Stimulated activated CD8-positive, alpha-beta memory T cell treated with anti-CD3 and anti-CD28 coated beads, Interleukin-2, amount 100 ng/mL, for 1 hour (primary cell): Measurements from ENCODE around the gene ADAMTS17.
A peak's percentile ranks its signal among the peaks of the same experiment; 100 is the strongest.
"Not testable (repeated sequence)": the region's sequence is repeated elsewhere in the genome, so short reads cannot be mapped to it uniquely, and the experiment has no call there.

Source experiments
- DNase-seq, 2 donors: peaks; one replicate each; pipeline ENCODE4 v3.0.0-alpha.2; 2020; ENCODE audit warnings: low read depth in 2 of 2

Gene ADAMTS17

DNA sequence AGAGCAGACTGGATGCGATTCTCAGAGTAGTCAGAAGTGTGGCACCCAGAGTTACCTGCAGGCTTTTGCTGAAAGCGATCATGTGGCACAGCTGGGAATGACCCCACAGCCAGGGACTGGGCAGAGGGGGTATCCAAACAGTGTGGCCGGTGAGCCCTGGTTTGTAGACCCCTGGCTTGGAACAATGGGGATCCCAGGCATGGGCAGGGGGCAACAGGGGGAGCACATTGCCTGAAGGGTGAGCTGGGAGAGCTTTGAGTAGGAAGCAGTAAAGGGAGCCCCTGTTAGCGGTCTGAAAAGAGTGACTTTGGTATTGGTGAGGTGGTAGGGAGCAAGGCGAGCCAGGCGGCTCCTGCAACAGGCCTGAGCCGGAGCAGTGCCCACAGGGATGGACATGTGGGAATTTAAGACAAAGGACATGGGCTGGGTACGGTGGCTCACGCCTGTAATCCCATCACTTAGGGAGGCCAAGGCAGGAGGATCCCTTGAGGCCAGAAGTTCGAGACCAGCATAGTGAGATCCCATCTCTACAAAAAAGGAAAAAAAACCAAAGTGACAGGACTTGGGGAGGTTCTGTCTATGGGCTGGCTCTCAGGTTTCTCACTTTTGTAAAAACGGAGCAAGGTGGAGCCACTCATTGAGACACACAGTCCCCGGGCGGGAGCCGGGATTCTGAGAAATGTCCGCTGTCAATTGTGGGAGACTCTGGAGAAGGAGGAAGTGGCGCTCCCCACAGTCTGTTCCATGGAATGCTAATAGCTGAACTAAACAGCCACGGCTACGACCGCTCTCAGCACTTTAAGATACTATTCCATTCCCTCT is 384.7 kb downstream of the ADAMTS17 start:
- DNase-seq, result no peak

DNA sequence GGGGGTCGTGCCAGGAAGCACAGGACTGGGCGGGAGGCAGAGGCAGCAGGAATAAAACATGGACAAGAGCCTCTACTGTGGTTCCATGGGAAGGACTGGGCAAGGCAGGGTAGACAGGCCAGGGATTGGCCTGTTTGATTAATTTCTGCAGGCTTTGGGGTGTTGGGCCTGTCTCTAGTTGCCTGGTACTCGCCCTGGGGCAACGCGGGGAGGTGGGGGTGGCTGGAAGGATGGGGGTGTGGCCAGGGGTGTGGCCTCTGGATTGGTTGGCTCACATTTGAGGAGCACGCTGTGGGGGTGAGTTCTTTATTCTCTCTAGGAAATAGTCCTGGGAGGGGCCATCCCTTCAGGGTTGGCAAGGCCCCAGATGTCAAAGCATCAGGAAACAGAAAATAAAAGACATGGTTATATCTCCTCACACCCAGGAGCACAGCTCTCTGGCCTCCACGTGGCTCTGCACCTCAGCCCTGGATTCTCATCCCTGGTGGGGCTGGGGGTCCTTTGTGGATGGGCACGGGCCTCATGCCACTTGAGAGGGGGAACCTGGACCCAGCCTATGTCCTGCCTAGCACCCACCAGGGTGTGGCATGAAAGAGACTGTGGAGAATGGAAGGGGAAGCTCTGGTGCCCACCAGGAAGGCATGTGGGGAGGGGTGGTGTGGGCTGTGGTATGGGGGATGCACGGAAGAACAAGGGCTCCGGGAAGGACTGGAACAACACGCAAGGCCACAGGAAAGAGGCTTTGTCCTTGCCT is 385.6 kb downstream of the ADAMTS17 start:
- no peak for DNase-seq

DNA sequence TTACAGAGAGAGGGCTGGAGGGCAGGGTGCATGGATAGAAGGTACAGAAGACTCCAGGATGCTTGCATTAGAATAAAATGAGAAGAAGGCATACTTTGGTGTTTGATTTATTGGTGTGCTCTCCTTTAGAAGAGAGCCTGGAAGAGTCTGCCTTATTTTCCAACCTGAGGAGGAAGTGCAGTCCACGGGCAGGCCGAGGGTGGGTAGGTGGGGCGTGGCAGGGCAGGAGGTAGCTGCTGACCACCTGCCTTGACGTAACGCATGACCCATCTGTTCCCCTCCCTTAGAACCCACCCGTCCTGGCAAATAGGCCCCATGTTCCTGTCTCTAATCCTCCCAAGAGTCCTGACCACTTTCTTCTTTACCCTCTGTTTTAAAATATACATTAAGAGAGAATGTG is 386.2 kb downstream of the ADAMTS17 start:
- DNase-seq, result no peak

DNA sequence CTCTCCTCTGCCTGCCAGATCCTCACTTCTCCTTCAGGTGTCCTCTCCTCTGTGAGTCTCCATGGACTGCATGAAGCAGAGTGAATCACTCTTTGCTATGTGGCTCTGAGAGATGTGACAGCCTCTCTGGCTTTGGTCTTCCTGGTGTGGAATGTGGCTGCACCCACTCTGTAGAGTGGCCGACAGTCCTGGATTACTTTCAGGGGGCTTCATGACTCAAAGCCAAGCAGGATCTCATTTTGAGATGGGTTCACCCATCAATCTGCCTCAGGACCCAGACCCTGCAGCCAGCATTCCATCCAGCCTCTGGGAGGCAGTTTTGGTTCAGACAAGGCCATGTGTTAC is 386.6 kb downstream of the ADAMTS17 start:
- DNase-seq, result no peak

DNA sequence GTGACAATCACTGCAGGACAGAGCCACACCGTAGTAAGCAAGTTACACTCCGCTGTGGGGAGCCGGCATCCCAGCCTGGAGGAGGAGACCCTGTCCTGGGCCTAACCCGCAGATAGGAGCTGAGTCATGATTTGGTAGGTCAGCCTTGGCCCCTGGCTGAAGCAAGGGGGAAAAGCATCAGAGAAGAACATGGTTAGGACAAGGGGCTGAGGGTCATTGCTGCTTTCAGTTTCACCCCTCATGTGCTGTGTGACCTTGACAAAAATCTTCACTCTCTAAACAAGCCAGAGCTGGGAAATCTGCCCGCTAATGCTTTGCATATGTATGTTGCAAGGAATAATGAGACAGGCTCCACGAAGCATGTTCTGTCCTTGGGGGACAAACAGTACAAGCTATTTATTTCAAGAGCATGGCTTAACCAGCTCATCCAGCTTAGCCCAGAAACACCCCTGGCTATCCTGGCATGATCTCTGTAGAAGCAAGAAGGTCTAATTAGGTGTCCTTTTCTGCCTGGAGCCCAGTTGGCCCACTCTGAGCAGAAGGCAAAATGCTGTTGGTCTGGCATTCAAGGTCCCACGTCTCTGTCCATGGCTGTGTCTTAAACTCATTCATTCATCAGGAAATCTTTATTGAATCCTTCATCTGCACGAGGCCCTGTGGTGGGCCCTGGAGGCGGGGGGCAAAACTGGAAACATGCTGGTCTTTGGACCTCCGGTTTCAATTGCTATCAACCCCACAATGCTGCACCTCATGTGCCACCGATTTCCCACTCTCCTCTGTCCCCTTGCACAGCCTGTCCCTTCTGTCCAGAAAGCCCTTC is 387.2 kb downstream of the ADAMTS17 start:
- DNase-seq, result no peak

DNA sequence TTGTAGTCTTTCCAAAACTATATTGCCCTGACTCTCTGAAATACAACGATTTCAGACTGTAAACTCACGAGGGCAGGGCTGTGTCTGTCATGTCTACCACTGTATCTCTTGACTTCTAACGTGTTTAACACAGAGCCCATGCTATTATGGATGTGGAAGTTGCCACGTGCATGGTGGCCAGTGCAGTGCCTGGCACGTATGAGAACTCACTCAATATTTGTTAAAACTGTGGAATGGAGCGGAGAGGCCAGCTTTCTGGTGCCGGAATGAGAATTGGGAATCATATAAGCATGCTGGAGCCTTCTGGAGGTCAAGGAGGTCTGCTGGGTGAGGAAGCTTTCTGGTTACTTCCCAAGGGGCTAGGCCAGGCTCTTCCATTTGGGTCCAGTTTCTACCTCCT is 387.9 kb downstream of the ADAMTS17 start:
- DNase-seq, result no peak

DNA sequence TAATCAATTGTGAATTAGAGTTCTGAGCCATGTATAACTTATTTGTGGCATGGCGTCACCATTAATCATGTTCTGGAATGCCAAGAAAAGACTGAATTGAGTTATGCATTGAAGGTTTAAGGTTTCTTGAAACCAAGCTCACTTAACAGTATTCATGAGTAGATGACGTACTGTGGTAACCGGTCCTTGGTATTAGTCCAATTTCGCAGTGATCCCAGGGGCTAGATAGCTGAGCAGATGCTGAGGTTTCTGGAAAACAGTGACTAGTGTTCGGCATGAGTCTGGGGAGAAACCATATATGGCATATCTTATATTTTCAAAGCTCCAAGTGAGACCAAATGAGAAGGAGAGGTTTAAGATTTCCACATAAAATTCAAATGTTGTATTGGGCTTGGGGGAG is 390.3 kb downstream of the ADAMTS17 start:
- DNase-seq, result no peak

DNA sequence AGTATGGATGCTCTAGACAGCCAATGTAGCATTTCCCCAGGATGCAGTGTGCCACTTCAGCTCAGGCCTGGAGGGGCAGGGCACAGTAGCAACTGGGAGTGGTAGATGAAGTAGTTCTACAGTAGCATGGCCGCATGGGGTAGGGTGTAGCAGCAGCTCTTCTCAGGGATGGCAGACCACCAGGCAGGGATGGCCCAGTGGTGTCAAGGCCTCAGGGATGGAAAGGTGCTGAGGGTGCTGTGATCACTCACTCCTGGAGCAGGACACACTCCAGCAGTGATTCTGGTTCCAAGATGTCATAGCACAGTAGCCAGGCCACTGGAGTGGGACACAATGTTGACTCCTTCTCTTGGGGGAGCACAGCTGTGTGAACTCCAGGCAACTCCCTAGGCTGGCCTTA is 397.6 kb downstream of the ADAMTS17 start:
- DNase-seq, result no peak

DNA sequence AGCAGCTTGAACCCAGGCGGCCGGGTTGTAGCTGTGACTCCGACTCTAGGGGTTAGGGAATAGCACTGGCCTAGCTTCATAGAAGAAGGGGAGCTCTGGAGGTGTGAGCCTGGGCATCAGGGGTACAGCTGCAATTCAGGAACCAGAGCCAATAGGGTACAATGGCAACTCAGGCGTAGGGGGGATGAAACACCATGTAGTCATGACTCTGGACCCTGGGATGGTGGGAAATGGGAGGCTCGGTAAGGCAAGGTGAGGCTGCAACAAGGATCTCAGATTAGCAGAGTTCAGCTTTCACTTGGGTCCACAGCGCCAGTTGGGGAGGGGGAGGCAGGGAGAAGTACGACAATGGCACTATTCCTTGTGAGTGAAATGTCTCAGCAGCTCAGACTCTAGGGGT is 398.3 kb downstream of the ADAMTS17 start:
- DNase-seq, result no peak

DNA sequence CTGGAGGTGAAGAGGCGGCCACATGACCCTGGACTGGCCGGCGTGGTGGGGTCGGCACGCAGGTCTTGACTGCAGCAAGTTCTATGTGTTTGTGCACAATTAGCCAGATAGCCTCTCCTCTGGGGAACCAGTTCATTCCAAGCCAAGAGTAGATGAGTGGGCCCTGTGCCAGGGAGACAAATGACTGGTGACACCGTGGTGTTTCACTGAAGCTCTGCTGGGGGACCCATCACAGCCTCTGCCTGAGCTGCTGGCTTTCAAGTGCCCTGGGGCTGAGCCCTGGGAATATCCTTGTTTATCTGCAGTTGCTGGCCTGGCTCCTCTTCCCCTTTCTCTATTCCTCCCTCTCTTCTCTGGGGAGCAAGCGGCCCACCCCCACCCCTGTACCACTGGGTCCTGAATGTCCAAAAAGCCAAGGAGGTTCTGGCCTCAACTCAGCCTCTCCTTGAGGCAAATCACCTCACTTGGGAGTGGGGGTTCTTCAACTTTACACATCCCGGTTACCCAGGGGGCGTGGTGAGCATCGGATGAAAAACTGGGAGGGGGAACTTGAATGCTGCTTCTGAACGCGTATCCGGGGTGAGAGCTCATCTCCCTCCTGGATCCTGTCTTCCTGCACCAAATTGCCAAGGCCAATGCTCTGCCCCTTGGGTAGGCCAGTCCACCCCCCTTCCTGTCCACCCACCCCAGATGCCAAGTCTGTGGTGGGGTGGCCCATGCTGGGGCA is 408.9 kb downstream of the ADAMTS17 start:
- DNase-seq, result no peak

DNA sequence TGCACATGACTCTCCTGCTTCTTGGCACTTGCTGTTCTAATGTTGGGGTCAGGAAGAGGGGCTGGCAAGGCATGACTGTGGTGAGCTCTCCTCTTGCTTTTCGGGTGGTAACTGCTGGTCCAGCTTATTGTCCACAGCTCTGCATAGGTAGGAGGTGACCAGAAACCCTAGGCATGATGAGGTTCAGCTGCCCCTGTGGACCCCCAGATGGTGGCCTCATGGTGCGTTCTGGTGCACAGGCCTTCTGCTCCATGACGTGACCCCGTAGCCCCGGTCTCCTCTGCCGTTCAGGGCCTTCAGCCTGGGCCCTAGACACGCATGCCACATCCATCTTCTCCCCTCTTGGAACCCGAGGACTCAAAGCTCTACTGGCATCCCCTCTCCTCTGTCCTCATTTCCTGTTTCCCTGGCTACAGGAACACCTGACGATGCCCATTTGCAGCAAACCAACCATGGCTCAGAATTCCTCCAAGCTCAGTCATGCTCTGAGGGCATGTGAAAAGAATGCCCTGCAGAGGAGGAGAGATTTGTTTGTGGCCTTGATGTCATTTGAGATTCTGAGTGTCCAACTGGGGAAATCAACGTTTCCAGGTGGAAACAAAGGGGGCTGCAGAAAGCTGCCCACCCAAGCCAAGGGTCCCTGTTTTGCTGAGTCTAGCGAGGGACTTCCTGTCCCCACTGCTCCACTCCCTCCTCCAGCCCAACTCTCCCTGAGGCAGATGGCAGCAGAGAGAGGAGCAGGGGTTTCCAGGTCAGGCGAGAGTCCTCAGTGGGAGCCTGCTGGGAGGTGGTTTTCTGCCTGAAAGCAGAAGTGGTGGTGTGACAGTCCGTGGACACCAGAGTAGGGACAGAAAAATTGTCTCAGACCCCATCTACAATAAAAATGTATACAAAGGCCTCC is 409.8 kb downstream of the ADAMTS17 start:
- DNase-seq, result no peak

DNA sequence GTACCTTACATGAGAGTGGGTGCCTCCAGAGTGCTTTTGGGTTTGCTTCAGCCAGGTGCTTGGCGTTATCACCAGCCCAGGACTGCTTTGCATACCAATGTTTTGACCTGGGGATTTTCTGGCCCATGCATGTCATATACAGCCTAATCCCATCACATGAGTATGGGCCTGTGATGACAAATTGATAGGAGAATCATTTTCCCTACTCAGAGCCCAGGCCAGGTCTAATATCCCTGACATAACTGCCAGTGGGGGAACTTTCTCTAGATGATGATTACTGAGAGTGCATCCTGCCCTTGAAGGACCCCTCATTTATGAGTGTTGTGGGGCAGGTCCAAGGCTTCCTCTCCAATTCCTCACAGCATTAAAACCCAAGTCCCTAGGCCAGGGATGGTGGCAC is 411.1 kb downstream of the ADAMTS17 start:
- no peak for DNase-seq

DNA sequence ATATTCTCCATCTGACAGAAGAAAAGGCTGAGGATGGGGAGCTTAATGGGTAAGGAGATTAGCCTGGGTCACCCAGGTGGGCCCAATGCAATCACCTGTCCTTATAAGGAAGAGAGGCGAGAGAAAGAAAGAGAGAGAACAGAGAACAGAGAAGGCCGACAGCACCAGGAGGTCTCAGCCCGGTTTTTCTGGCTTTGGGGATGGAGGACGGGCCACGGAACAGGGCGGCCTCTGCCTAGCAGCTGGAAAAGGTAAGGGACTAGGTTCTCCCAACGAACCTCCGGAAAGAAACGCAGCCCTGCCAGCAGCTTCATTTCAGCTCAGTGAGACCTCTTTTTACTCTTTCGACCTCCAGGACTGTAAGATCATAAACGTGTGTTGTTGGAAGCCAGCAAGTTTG is 412.5 kb downstream of the ADAMTS17 start:
- no peak for DNase-seq

DNA sequence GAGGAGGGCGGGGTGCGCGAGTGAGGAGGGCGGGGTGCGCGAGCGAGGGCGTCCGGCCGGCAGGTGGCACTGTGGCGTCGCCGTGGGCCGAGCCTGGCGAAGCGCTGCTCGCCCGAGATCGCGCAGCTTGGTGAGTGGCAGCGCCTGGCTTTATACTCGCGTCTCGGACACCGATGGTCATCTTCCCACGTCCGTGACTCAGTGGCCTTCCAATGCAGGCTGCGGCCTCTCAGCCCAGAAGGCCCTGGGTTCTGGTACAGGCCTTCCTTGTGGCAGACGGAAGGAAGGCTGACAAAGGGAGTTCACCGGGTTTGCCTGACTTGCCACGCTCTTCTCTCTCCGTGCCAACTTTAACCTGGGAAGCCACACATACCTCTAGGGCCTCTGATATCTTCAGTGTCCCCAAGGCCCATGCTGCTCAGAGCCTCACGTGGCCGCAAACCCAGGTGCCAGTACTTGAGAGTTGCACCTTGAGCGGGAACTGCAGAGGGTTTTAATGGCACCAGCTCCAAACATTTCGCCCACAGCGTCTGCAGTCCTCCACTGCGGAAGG is 413.3 kb downstream of the ADAMTS17 start:
- DNase-seq, result peak; percentile 79 to 81

DNA sequence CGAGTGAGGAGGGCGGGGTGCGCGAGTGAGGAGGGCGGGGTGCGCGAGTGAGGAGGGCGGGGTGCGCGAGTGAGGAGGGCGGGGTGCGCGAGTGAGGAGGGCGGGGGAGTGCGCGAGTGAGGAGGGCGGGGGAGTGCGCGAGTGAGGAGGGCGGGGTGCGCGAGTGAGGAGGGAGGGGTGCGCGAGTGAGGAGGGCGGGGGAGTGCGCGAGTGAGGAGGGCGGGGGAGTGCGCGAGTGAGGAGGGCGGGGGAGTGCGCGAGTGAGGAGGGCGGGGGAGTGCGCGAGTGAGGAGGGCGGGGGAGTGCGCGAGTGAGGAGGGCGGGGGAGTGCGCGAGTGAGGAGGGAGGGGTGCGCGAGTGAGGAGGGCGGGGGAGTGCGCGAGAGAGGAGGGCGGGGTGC is 415.2 kb downstream of the ADAMTS17 start:
- not testable (repeated sequence) for DNase-seq

DNA sequence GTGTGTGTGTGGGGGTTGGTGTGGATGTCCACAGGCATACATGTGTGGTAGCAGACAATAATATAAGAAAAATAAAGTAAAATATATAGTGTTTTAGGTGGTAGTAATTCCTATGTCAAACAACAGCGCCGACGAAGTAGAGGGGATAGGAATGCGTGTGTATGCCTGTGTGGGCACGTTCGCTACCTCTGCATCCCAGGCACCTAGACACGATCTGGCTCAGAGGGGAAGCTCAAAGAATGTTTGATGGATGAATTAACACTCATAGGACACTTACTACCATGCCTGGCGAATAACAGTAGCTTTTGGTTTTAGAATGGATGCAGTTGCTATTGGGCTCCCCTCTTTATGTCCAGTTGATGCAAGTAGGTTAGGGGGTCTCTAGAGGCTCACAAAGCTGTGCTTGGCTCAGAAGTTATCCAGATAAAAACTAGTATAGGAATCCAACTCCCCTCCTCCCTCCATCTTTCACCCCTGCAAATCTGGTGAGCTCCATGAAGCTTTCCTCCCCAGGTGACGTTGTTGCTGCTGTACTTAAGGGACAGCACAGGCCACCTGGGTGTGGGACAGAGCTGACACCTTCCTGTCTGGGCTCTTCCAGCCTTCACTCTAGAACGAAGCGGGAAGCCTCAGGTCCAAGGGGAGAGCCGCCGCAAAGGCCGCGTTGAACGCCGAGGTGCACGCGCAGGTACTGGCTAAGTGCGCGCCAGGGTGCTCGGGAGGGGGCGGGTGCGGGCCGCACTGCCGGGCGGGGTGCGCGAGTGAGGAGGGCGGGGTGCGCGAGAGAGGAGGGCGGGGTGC is 415.9 kb downstream of the ADAMTS17 start:
- peak; percentile 55 to 66 for DNase-seq

DNA sequence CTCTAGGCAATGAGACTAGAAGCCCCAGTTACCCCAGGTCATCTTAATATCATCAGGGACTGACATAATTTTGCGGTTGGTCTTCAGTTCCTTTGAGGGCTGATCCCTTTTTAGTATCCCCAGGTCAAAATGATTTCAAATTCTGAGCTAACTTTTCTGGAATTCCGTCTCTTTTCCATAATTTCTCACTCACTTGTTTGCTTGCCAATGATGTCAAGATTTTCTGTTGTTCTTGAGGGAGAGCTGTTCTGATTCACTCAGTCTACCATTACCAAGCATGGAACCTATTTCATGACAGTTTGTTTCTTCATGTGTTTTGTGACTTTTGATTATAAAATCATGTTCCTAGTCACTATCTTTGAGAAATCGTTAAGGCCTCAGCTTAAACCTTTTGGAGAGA is 418.1 kb downstream of the ADAMTS17 start:
- no peak for DNase-seq
